DMS153 (cell line): ENCODE results near the gene CAPZA1.

Experiments used
- DNase-seq: peaks from one replicate; lab custom pipeline; 2025; lab: John Stamatoyannopoulos, UW

Gene CAPZA1

DNA sequence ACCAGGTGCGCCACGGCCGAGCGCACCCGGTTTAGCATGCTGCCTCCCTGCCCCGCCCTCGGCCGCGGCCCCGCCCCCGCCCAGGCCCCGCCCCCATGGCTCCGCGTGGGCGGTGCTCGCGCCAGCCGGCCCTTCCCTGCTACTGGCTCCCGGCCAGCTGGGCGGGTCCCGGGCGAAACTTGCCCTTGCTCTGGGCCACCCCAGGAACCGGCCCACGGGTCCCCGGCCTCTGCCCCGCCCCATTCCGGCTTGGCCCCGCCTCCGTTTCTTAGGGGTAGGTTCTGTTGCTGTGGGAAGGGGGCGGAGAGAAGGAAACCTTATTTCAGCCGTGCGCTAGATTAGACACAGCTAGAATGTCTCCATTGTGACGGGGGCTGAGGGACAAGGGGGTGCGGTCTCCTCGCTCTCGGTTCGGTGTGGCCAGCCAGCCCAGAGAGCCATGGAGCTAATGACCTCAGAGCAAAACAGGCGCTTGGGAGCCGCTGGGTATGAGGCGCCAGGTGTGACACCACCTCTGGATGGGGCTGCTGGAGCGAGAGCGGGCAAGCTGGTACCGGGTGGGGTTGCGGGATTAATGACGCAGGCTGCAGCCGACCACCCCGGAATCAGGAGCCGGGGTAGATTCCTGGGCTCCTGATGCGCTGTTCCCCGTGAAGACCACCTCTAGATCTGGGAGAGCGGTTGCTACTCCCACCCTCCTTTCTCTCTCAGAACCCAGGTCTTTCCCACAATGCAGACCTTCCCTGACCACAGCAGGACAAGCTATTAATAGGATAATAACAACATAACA is 95.8 kb downstream of the CAPZA1 start, which contains the start of gene PPM1J:
TSS of gene PPM1J (minus strand) at position 69 of the 790 bp plus-strand sequence. CDS start at position 38, 31 bp downstream.
- peak; percentile 51 for DNase-seq

DNA sequence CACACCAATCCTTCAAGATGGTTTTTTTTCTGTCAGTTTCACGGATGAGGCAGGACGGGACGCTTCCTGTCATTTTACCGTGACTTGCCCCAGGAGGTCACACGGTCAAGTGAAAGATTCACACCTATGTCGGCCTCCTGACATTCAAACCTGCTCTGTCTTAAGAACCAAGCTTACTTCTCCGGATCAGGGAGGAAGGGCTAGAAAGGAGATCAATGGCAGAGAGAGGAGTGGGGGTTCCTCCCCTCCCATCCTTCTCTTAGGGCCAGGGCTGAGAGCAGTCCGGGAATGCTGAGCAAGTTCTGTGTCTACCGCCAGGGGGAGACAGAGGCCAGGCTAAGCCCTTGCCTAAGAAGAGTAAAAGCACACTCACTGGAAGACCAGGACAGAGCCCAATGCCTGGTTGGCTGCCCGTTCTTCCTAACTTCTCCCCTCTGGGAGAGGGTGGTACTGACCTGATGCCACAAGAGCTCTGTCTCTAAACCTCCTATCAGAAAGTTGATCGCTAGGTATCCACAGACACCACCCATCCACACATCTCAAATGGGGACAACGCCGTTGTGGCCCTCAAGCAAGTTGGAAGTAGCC is 96.6 kb downstream of the CAPZA1 start:
- DNase-seq, result peak; percentile 73

DNA sequence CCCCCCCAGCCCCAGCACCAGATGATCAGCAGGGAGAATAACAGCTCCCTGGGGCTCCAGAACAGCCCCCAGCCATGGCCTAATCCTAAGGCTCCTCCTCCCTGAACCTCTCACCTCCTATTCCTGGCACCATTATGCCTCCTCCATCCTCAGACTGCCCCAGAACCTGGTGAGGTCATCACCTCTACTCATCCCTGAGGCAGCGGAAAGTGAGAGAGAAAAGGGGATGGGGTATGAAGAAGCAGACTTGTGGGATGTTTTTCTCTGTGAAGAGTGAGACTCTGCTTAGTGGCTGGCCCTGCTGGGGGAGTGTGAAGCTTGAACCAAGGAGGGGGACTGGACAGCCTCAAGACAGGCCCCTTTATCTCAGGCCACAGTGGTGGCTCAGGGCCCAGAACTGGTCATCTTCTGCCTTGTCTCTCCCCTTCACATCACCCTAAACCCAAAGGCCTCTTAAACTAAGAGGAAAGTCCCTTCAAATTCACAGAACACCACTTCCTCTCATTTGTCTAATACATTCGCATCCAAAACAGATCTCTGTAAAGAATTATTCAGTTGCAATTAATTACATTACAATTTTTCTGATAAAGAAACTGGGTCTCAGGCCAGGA is 97.7 kb downstream of the CAPZA1 start:
- DNase-seq, result no peak

DNA sequence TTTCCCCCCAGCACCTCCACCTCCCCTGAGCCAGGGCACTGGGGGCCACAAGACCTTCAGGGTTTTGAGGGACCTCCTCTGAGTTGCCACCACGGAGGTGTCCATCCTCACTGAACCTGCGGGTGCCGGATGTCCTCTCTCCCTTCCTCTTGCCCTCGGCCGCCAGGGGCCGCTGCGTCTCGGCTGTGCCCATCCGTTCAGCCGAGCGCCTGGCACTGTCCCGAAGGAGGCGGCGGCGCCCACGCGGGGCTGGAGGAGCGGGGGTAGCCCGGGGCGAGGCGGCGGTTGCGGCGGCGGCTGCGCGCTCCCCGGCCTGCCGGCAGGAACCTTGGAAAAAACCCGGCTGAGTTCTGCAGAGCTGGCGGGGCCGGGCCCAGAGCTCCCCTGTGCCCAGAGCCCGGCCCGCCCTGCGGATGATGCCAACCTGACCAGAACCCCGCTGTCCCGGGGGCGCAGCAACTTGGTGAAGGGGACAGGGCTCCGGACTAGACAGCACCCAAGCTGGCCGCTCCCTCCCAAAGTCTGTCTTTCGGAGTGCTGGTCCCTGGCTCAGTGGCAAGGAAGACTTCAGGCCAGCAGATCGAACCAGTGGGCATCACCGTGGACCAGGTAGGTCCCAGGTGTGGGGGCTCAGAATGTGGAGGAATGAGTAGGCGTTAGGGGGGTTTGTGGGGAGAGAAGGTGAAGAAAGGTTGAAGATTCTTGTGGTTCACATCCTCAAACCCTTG is 99.2 kb downstream of the CAPZA1 start:
- no peak for DNase-seq

DNA sequence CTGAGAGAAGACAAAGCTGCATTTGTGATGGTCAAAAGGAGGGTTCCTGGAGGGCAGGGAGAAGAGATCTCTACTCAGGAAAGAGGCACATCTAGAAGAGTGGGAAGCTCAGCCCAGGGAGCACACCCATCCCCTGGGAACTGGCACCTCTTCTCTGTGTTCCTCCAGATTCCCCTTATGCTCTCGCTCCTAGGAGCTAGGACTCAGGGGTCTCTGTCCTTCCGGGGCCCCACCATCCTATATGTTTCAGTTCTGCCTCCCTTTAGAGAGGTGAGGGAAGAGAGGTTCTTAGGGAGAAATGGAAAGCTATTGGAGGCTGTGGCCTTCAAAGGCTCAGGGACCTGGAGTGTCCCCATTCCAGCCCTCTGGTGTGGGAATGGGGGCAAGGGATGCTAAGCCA is 100.1 kb downstream of the CAPZA1 start:
- no peak for DNase-seq

DNA sequence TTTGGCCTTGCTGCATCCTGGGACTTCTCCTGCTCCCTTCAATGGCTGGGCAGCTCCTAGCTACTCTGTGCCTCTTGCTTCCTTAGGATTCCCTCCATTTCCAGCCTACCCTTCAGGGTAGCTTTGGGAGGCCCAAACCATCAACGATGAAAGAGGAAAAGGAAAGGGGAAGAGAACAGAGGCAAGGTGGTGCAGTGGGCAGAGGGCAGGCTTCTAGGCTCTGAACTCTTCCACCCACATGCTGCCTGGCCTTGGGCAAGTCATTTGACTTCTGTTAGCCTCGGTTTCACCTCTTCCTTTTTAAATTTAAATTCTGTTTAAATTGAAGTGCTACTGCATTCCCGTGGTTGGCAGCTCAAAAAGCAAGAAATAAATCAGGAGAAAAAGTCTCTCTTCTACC is 101.2 kb downstream of the CAPZA1 start:
- DNase-seq, result no peak
